HG03558 (cell line): ENCODE results near the gene FGG.

Experiments used
- ATAC-seq: cut with Tn5 transposase; IDR thresholded peaks from one replicate; pipeline ENCODE4 v1.9.1; 2021; ENCODE audit warnings: moderate number of reproducible peaks; ENCODE audit not compliant: unreplicated experiment; ENCODE audit errors: extremely low read depth

FGG gene

DNA sequence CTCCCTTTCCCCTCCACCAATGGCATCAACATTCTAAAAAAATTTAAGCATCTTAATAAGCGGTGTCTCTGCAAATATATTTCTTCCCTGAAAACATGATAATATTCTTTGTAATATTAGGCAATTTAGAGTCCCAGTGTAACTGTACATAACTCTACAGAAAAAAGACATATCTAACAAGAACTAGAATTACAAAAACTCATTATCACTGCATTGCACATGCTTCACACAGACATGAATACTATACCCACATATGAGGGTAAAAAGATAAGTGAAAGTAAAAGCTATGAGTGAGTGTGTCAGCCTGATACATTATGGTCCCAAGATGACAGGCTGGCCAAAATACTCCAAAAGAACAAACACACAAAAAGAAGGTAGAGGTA, 52.0 kb downstream of the FGG start:
- ATAC-seq: no peak

DNA sequence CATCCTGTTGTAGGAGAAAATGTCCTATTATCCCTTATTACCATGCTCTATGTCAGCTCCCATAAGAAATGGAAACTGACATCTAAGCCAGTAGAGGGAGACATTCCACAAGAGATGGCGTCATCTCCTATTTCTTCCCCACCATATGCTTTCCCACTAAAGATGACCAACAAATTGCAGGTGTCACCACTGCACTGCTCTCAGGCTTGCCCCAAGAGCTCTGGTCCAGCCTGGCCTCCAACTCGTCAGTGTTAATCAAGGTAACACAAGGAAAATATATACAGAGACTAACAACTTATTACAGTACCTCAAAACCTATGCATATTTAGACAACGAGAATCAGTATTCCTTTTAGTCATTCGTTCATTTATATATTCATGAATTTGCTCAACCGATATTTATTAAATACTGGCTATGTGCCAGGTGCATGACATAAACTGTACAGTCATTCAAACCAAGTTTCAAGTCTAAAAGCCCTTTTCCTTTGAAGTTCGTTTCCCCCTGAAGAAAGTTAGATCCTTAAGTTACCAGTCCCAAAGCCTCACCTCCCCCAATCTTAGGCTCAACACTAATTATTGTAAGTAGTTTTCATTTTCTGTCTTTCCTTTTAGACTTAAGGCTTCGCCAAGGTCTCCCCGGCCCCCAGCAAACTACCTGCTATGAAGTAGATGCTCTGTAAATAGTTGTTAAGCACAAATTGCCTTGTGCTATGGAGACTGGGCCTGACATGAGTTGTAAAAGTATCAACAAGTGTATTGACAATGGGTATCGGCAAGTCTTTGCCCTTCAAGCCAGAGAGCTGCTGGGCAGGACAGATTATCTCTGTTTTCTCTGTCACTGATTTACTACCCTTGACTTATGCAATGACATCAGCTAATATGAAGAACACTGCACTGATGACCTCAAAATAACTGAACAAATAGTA, 52.7 kb downstream of the FGG start:
- ATAC-seq: peak; percentile 75

DNA sequence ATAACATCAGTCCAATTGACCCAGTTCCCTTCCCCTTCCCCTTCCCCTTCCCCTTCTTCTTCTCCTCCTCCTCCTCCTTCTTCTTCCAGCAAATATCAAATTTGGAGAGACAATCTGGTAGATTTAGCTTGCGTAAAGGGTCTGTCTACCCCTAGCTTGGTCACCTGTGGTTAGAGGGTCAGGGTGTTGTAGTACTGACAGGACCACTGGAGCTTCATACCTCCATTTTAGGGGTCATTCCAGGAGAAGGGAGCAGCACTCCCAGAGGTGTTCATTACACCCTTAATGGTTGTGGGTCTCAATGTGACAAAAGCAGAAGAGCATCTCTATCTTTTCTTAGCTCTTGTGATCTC, 53.3 kb downstream of the FGG start:
- no peak for ATAC-seq
